ENCODE data around the gene OPCML.

Gene OPCML

GRCh38 chr11:133476570-133477250 is 55.6 kb downstream of the OPCML start:
- H3K4me3 ChIP-seq (ENCODE audit: control insufficient read depth, low read depth, low read length) = no peak overlapping the region
- no peak for TF ChIP-seq CTCF (IDR thresholded peaks at IDR 0.05; ENCODE audit: control insufficient read depth, insufficient read depth, low read depth, low read length, missing control alignments)
- DNase-seq (ENCODE audit: low read depth) = no peak

- TF ChIP-seq CTCF (IDR thresholded peaks at IDR 0.05; ENCODE audit: control insufficient read depth, insufficient read depth, low read depth, low read length, missing control alignments) = no peak
- no peak for DNase-seq (ENCODE audit: low read depth)
- H3K4me3 ChIP-seq (ENCODE audit: control insufficient read depth, low read depth, low read length) = no peak overlapping the region
These were observed 57.8 kb downstream of the OPCML start for GRCh38 chr11:133474461-133474860.

GRCh38 chr11:133467686-133468085 is 64.6 kb downstream of the OPCML start:
- H3K4me3 ChIP-seq (ENCODE audit: control insufficient read depth, low read depth, low read length) = no peak overlapping the region
- TF ChIP-seq CTCF (IDR thresholded peaks at IDR 0.05; ENCODE audit: control insufficient read depth, insufficient read depth, low read depth, low read length, missing control alignments) = no peak
- no peak for DNase-seq (ENCODE audit: low read depth)

- no peak overlapping the region for H3K4me3 ChIP-seq (ENCODE audit: control insufficient read depth, low read depth, low read length)
- TF ChIP-seq CTCF (IDR thresholded peaks at IDR 0.05; ENCODE audit: control insufficient read depth, insufficient read depth, low read depth, low read length, missing control alignments) = no peak
- no peak for DNase-seq (ENCODE audit: low read depth)
These were observed 89.0 kb downstream of the OPCML start for GRCh38 chr11:133443206-133443747.

GRCh38 chr11:133441964-133442660 is 90.2 kb downstream of the OPCML start:
- DNase-seq (ENCODE audit: low read depth) = no peak
- H3K4me3 ChIP-seq (ENCODE audit: control insufficient read depth, low read depth, low read length) = no peak overlapping the region

GRCh38 chr11:133425992-133426391 is 106.3 kb downstream of the OPCML start:
- no peak for TF ChIP-seq CTCF (IDR thresholded peaks at IDR 0.05; ENCODE audit: control insufficient read depth, insufficient read depth, low read depth, low read length, missing control alignments)
- DNase-seq (ENCODE audit: low read depth) = no peak
- no peak overlapping the region for H3K4me3 ChIP-seq (ENCODE audit: control insufficient read depth, low read depth, low read length)

More at GRCh38 chr11:133441964-133442660, 90.2 kb downstream of the OPCML start:
- TF ChIP-seq CTCF (IDR thresholded peaks at IDR 0.05; ENCODE audit: control insufficient read depth, insufficient read depth, low read depth, low read length, missing control alignments) = no peak

All from AG09309 (cell line).